Measurements from ENCODE around the gene BACE2. TPM values are rescaled to one million over a fixed set of nuclear protein-coding genes. Genes with fewer than 3 reads are reported as not detected.

The BACE2 gene
- total and polyA plus RNA-seq, 2 experiments from 2014 or later: 28.4 to 37.0 TPM

DNA sequence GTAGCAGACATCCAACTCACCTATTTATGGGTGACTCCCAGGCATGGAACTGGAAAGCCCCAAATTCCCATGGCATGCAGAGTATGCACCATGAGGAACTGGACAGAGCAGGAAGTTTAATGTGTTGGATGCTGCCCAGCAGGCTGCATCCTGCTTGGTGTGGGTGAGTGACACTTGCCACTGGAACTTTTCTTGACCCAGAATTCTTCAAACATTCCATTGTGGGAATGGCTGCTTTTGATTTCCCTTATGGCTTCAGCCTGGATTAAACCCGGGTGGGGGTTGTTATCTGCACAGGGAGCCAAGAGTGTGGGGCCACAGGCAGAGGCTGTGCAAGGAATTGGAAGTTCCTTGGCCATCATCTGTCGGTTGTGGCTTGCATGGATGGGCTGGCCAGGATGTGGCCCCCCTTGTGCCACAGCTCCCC lies 26.9 kb upstream of the BACE2 start:
- Histone ChIP-seq H3K9me2 (replicated peaks; ENCODE audit: insufficient read depth) (no peaks in the 10 kb centered on the region), H3K4me3 (no peak overlapping the region), H3K27ac (no peak overlapping the region), H3K36me3 (replicated peaks; ENCODE audit: insufficient read depth, low read depth) (no peaks in the 10 kb centered on the region), H3K9me3 (ENCODE audit: low read depth) (no peaks in the 10 kb centered on the region), H2AFZ (no peak overlapping the region), H4K20me1 (ENCODE audit: insufficient read depth, poor library complexity, severe bottlenecking) (no peaks in the 10 kb centered on the region), H3K27me3 (no peaks in the 10 kb centered on the region), H3K4me2 (no peak overlapping the region), H3K79me2 (no peaks in the 10 kb centered on the region), H3K4me1 (ENCODE audit: insufficient read depth) (no peaks in the 10 kb centered on the region)
- TF ChIP-seq EZH2phosphoT487 (IDR thresholded peaks at IDR 0.05; ENCODE audit: low read depth, severe bottlenecking, unreplicated experiment) (no peak), EZH2 (IDR thresholded peaks at IDR 0.05; ENCODE audit: borderline replicate concordance) (no peak)
- TF ChIP-seq, protein P1, sequence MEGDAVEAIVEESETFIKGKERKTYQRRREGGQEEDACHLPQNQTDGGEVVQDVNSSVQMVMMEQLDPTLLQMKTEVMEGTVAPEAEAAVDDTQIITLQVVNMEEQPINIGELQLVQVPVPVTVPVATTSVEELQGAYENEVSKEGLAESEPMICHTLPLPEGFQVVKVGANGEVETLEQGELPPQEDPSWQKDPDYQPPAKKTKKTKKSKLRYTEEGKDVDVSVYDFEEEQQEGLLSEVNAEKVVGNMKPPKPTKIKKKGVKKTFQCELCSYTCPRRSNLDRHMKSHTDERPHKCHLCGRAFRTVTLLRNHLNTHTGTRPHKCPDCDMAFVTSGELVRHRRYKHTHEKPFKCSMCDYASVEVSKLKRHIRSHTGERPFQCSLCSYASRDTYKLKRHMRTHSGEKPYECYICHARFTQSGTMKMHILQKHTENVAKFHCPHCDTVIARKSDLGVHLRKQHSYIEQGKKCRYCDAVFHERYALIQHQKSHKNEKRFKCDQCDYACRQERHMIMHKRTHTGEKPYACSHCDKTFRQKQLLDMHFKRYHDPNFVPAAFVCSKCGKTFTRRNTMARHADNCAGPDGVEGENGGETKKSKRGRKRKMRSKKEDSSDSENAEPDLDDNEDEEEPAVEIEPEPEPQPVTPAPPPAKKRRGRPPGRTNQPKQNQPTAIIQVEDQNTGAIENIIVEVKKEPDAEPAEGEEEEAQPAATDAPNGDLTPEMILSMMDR (IDR thresholded peaks at IDR 0.05; ENCODE audit: poor library complexity): no peak
- DNase-seq (ENCODE audit: low spot score): no peak
- WGBS (ENCODE audit: low lambda C conversion rate, missing lambda C conversion rate): 72% methylated on average over 2 of the region's 2 CpGs

- Histone ChIP-seq H4K20me1 (ENCODE audit: insufficient read depth, poor library complexity, severe bottlenecking) (no peaks in the 10 kb centered on the region), H3K9me2 (replicated peaks; ENCODE audit: insufficient read depth) (no peaks in the 10 kb centered on the region), H3K4me1 (ENCODE audit: insufficient read depth) (no peaks in the 10 kb centered on the region), H3K27ac (no peak overlapping the region), H3K4me2 (no peak overlapping the region), H2AFZ (no peak overlapping the region), H3K27me3 (no peaks in the 10 kb centered on the region), H3K36me3 (replicated peaks; ENCODE audit: insufficient read depth, low read depth) (no peaks in the 10 kb centered on the region), H3K4me3 (no peak overlapping the region), H3K9me3 (ENCODE audit: low read depth) (no peaks in the 10 kb centered on the region), H3K79me2 (no peaks in the 10 kb centered on the region)
- WGBS (ENCODE audit: low lambda C conversion rate, missing lambda C conversion rate): 73% methylated on average over 15 of the region's 15 CpGs
- TF ChIP-seq EZH2phosphoT487 (IDR thresholded peaks at IDR 0.05; ENCODE audit: low read depth, severe bottlenecking, unreplicated experiment): no peak
- no peak for TF ChIP-seq EZH2 (IDR thresholded peaks at IDR 0.05; ENCODE audit: borderline replicate concordance)
- TF ChIP-seq, protein P1 (IDR thresholded peaks at IDR 0.05; ENCODE audit: poor library complexity): no peak
- DNase-seq (ENCODE audit: low spot score): no peak
Observed at GRCh38 chr21:41142051-41142795, 25.7 kb upstream of the BACE2 start.

- H3K4me2 ChIP-seq: no peak overlapping the region
- WGBS (ENCODE audit: low lambda C conversion rate, missing lambda C conversion rate): 86% methylated on average over 10 of the region's 10 CpGs
- H3K4me3 ChIP-seq: no peak overlapping the region
- no peaks in the 10 kb centered on the region for H3K27me3 ChIP-seq
- H3K27ac ChIP-seq: no peak overlapping the region
- no peaks in the 10 kb centered on the region for H3K4me1 ChIP-seq (ENCODE audit: insufficient read depth)
- H3K9me3 ChIP-seq (ENCODE audit: low read depth): no peaks in the 10 kb centered on the region
- no peaks in the 10 kb centered on the region for H3K9me2 ChIP-seq (replicated peaks; ENCODE audit: insufficient read depth)
- H3K79me2 ChIP-seq: no peaks in the 10 kb centered on the region
- no peaks in the 10 kb centered on the region for H4K20me1 ChIP-seq (ENCODE audit: insufficient read depth, poor library complexity, severe bottlenecking)
- H2AFZ ChIP-seq: no peak overlapping the region
- TF ChIP-seq, protein P1 (IDR thresholded peaks at IDR 0.05; ENCODE audit: poor library complexity): no peak
- TF ChIP-seq EZH2phosphoT487 (IDR thresholded peaks at IDR 0.05; ENCODE audit: low read depth, severe bottlenecking, unreplicated experiment) (no peak), EZH2 (IDR thresholded peaks at IDR 0.05; ENCODE audit: borderline replicate concordance) (no peak)
- H3K36me3 ChIP-seq (replicated peaks; ENCODE audit: insufficient read depth, low read depth): no peaks in the 10 kb centered on the region
- no peak for DNase-seq (ENCODE audit: low spot score)
Observed at GRCh38 chr21:41143596-41144325, 24.2 kb upstream of the BACE2 start.
